Natural killer cell treated with Interleukin-12 subunit alpha and Interleukin-12 subunit beta and Interleukin-15 and Interleukin-18, amount 100 ng/mL, for 72 hours (primary cell): ENCODE data around the gene MAML1. TPM values are rescaled to one million over a fixed set of nuclear protein-coding genes. Genes with fewer than 3 reads are reported as not detected.
"Not testable (repeated sequence)": the region's sequence is repeated elsewhere in the genome, so short reads cannot be mapped to it uniquely, and the experiment has no call there.

Experiments
- ATAC-seq, 2 donors: fragments of 150-1000 bp; cut with Tn5 transposase in 1 of 2; sonication (Bioruptor Pico), chemical (Tn5 transposase) in 1 of 2; 2 replicates each; pipeline ENCODE4 v1.10.0; 2021
- DNase-seq: peaks from one replicate; pipeline ENCODE4 v3.0.0; 2022; ENCODE audit warnings: low spot score
- H3K27ac Mint-ChIP-seq, 2 donors: 1 replicate in 1 of 2; 2 replicates in 1 of 2; pipeline ENCODE4 v1.8.0; 2022; ENCODE audit warnings: mixed read lengths in 2 of 2, mild to moderate bottlenecking in 1 of 2, moderate library complexity in 1 of 2
- H3K27me3 Mint-ChIP-seq, 2 donors: 1 replicate in 1 of 2; 2 replicates in 1 of 2; pipeline ENCODE4 v1.8.0; 2022; ENCODE audit warnings: mixed read lengths in 2 of 2
- H3K36me3 Mint-ChIP-seq: one replicate; pipeline ENCODE4 v1.8.0; 2022; ENCODE audit warnings: mixed read lengths
- H3K4me1 Mint-ChIP-seq, 2 donors: 1 replicate in 1 of 2; 2 replicates in 1 of 2; pipeline ENCODE4 v1.8.0; 2022; ENCODE audit warnings: low read depth in 2 of 2, mixed read lengths in 2 of 2, mild to moderate bottlenecking in 1 of 2
- H3K4me3 Mint-ChIP-seq: one replicate; pipeline ENCODE4 v1.8.0; 2022; ENCODE audit warnings: mixed read lengths
- H3K9me3 Mint-ChIP-seq: 2 replicates; pipeline ENCODE4 v1.8.0; 2022; ENCODE audit warnings: mixed read lengths
- total RNA-seq, 2 donors: library from RNA; stranded (reverse); gene quantifications; one replicate each; pipeline ENCODE4 v1.2.3, GENCODE V29; 2022

The MAML1 gene, protein sequence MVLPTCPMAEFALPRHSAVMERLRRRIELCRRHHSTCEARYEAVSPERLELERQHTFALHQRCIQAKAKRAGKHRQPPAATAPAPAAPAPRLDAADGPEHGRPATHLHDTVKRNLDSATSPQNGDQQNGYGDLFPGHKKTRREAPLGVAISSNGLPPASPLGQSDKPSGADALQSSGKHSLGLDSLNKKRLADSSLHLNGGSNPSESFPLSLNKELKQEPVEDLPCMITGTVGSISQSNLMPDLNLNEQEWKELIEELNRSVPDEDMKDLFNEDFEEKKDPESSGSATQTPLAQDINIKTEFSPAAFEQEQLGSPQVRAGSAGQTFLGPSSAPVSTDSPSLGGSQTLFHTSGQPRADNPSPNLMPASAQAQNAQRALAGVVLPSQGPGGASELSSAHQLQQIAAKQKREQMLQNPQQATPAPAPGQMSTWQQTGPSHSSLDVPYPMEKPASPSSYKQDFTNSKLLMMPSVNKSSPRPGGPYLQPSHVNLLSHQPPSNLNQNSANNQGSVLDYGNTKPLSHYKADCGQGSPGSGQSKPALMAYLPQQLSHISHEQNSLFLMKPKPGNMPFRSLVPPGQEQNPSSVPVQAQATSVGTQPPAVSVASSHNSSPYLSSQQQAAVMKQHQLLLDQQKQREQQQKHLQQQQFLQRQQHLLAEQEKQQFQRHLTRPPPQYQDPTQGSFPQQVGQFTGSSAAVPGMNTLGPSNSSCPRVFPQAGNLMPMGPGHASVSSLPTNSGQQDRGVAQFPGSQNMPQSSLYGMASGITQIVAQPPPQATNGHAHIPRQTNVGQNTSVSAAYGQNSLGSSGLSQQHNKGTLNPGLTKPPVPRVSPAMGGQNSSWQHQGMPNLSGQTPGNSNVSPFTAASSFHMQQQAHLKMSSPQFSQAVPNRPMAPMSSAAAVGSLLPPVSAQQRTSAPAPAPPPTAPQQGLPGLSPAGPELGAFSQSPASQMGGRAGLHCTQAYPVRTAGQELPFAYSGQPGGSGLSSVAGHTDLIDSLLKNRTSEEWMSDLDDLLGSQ
- 10 to 100 TPM; 31.4 to 41.1 TPM for total RNA-seq

DNA sequence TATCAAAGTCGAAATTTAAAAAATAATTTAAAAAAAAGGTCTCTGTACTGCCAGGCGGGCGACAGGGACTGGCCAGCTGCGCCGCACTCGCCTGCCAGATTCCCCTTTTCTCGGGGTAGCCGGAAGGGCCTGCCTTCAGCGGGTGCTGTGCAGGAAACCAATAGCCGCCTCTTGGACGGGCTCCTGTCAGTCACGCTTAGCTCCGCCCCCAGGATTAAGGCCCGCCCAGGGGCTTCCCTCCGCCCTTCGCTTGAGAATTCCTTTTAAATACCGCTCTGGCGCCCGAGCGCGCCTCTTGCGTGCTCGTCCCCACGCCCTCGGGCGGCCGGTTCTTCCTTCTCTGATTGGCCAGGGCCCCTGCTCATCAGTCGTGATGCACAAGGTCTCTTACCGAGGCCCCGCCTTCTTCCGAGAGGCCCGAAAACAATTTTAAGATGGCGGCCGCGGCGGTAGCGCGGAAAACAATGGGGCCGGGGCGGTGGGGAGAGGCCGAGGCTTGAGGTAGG is at the start of gene MAML1:
Gene MAML1, plus strand, starts transcription at position 411 of the 506 bp plus-strand sequence. CDS start 291 bp downstream, outside the sequence.
- H3K9me3 Mint-ChIP-seq, result no peaks in the 10 kb centered on the region
- H3K4me1 Mint-ChIP-seq, result peaks cover 31 to 40% of the 10 kb centered on the region in 2 donors
- H3K4me3 Mint-ChIP-seq, result peak within 1 kb of the TSS; percentile 95
- peak; percentile 97 to 98 for ATAC-seq
- no peaks in the 10 kb centered on the region for H3K27me3 Mint-ChIP-seq
- H3K27ac Mint-ChIP-seq, result peak within 1 kb of the TSS; percentile 97 to 98
- DNase-seq, result peak; percentile 100
- H3K36me3 Mint-ChIP-seq, result peaks cover 26% of the 10 kb centered on the region

DNA sequence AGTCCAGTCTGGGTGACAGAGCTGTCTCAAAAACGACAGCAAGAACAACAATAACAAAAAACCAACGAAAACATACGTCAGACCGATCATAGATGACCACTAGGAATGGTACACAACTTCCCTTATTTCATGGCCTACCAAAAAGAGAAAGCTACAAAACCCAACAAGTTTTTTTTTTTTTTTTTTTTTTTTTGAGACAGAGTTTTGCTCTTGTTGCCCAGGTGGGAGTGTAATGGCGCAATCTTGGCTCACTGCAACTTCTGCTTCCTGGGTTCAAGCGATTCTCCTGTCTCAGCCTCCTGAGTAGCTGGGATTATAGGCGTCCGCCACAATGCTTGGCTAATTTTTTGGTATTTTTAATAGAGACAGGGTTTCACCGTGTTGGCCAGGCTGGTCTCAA is 43.4 kb upstream of the MAML1 start:
- not testable (repeated sequence) for DNase-seq, H3K27me3 Mint-ChIP-seq, H3K36me3 Mint-ChIP-seq, H3K4me1 Mint-ChIP-seq, H3K9me3 Mint-ChIP-seq, H3K27ac Mint-ChIP-seq, ATAC-seq, H3K4me3 Mint-ChIP-seq

DNA sequence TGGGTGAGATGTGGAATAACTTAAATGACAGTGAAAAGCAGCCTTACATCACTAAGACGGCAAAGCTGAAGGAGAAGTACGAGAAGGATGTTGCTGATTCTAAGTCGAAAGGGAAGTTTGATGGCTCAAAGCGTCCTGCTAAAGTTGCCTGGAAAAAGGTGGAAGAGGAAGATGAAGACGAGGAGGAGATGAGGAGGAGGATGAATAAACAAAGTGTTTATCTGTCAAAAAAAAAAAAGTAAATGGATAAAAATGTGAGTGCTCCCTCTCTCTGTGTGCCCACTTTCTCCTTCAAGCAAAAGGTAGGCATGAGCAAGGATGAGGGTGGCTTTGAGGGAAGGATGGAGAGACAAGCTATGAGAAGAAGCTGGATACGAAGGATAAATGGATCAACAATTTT is 38.1 kb upstream of the MAML1 start:
- Mint-ChIP-seq H3K36me3 (peaks cover 4% of the 10 kb centered on the region), H3K27ac (peak overlapping the region in 1 of 2 donors; percentile 3), H3K9me3 (no peaks in the 10 kb centered on the region), H3K4me1 (peaks cover 16 to 26% of the 10 kb centered on the region in 2 donors), H3K27me3 (no peaks in the 10 kb centered on the region), H3K4me3 (no peak overlapping the region)
- DNase-seq, result no peak
- no peak for ATAC-seq

DNA sequence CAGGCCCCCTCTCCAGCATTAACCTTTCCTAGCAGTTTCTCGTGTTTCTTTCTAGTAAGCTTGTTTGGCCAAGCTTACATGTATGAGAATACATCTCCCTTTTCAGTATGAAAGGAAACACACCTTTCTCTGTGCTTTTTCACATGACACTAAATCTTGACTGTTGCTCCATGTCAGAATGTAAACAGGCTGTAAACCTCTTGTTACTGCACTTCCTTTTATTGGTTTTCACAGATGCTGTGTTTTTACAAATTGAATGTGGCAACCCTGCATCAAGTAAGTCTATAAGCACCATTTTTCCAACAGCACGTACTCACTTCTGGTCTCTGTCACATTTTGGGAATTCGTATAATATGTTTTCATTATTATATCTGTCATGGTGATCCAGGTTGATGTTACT is 36.0 kb upstream of the MAML1 start:
- peaks cover 25 to 39% of the 10 kb centered on the region in 2 donors for H3K4me1 Mint-ChIP-seq
- H3K27ac Mint-ChIP-seq, result peak overlapping the region; percentile 98 to 99
- DNase-seq, result no peak
- H3K9me3 Mint-ChIP-seq, result no peaks in the 10 kb centered on the region
- H3K36me3 Mint-ChIP-seq, result peaks cover 12% of the 10 kb centered on the region
- no peaks in the 10 kb centered on the region for H3K27me3 Mint-ChIP-seq
- no peak for ATAC-seq
- peak overlapping the region; percentile 12 for H3K4me3 Mint-ChIP-seq

DNA sequence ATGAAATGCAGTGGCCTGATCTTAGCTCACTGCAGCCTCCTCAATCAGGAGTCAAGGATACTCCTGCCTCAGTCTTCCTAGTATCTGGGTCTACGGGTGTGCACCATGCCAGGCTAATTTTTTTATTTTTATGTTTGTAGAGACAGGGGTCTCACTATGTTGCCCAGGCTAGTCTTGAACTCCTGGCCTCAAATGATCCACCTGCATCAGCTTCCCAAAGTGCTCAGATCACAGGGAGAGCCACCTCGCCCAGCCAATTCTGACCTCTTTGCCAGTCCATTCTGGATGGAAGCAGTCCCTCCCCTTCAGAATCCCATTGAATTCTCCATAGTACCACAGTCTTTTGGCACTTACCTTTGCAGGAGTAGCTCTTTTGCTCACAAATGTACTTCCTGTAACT is 35.5 kb upstream of the MAML1 start:
- H3K9me3 Mint-ChIP-seq, result no peaks in the 10 kb centered on the region
- no peak for ATAC-seq

DNA sequence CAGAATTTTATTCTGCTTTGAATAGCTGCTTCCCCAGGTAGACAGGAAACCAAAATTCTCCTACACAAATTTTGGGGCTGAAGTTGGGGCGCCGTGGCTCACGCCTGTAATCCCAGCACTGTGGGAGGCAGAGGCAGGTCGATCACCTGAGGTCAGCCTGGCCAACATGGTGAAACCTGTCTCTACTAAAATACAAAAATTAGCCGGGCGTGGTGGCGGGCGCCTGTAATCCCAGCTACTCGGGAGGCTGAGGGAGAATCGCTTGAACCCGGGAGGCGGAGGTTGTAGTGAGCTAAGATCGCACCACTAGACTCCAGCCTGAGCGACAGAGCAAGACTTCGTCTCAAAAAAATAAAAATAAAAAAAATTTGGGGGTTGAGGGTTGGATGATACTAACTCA is 35.1 kb upstream of the MAML1 start:
- not testable (repeated sequence) for DNase-seq

More for the DNA sequence above, 35.5 kb upstream of the MAML1 start:
- peaks cover 12% of the 10 kb centered on the region for H3K36me3 Mint-ChIP-seq
- H3K4me3 Mint-ChIP-seq, result peak overlapping the region; percentile 97
- H3K4me1 Mint-ChIP-seq, result peaks cover 27 to 40% of the 10 kb centered on the region in 2 donors
- no peaks in the 10 kb centered on the region for H3K27me3 Mint-ChIP-seq
- no peak for DNase-seq
- H3K27ac Mint-ChIP-seq, result peak overlapping the region; percentile 98 to 99

DNA sequence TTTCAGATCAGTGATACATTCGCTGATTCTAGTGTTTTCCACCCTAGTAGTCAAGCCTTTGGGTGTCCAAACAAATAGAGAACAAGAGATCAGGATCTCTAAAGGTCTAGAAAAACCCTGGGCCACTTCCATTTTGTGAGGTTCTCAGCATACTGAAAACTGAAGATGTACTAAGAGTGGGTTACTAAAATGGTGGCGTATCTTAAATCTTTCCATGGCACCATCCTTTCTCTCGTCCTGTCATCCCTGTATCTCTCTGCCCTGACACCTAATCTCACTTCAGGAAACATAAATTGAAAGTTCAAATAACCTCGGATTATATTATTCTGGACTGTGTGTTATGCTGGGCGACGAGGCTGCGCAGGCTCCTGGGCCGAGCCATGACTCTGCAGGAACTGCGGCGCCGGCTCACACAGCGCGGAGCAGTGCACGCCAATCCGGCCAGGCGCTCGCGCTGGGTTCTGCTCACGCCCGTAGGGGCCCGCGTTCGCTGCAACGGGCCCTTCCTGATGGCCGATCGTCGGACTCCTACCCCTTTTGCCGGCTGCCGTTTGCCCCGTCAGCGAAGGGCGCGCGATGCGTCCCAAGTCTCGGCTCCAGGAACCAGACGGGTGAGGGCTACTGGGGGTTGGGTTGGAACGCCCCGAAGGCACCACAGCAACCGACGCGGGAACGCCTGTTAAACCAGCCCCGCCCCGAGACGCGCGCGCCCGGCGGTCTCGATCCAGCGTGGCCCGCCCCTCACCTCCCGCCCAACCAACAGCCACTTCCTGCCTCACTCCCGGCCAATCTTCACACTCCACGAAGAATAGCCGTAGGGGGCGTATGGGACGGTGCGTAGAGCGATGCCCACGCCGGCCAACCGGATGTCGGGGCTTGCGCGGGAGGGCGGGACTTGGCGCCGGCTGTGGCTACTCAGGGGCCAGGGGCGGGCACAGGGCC is 34.4 kb upstream of the MAML1 start:
- Mint-ChIP-seq H3K27ac (peak overlapping the region; percentile 98 to 99), H3K27me3 (no peaks in the 10 kb centered on the region), H3K36me3 (peaks cover 18% of the 10 kb centered on the region), H3K4me1 (peaks cover 34 to 48% of the 10 kb centered on the region in 2 donors), H3K9me3 (no peaks in the 10 kb centered on the region), H3K4me3 (peak overlapping the region; percentile 97)
- ATAC-seq (peak; percentile 95 to 96), DNase-seq (peak; percentile 100)

More for the DNA sequence above, 35.1 kb upstream of the MAML1 start:
- H3K9me3 Mint-ChIP-seq, ATAC-seq, H3K27me3 Mint-ChIP-seq: not testable (repeated sequence)
- peak overlapping the region; percentile 97 for H3K4me3 Mint-ChIP-seq
- H3K27ac Mint-ChIP-seq, result peak overlapping the region; percentile 98 to 99
- H3K36me3 Mint-ChIP-seq, result peaks cover 15% of the 10 kb centered on the region
- H3K4me1 Mint-ChIP-seq, result peaks cover 31 to 45% of the 10 kb centered on the region in 2 donors

DNA sequence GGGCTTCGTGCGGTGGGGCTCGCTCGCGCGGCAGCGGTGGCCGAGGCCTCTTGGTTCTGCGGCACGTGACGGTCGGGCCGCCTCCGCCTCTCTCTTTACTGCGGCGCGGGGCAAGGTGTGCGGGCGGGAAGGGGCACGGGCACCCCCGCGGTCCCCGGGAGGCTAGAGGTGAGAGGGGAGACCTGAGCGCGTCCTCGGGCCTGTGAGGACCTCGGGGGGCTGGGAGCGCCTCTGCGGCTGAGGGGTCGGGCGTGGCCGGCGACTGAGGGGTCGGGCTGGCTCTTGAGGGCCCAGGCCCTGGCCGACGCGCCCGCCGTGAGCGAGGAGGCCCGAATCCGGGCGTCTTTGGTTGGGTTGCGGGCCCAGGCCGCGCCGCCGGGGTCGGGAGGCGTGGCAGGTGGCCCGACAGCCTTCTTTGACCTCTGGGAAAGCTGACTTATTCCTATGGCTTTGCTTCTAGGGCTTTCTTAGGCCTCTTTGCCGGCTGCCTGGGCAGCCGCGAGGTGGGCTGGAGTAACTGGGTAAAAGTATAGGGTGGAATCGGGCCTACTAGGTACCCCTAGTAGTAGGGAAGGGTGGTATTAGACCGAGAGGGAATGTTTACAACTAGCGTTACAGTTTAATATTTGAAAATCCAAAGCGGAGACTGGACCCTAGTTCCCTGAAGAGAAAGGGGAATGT is 33.5 kb upstream of the MAML1 start, which contains the start of gene CANX:
Gene CANX, plus strand, starts transcription at position 33 of the 681 bp plus-strand sequence. CDS start 6,715 bp downstream, outside the sequence.
- DNase-seq (no peak), ATAC-seq (no peak)
- no peaks in the 10 kb centered on the region for H3K9me3 Mint-ChIP-seq
- H3K27ac Mint-ChIP-seq, result peak within 1 kb of the TSS; percentile 98 to 99
- peaks cover 26% of the 10 kb centered on the region for H3K36me3 Mint-ChIP-seq
- H3K4me3 Mint-ChIP-seq, result peak within 1 kb of the TSS; percentile 97
- H3K27me3 Mint-ChIP-seq, result no peaks in the 10 kb centered on the region
- peaks cover 41 to 56% of the 10 kb centered on the region in 2 donors for H3K4me1 Mint-ChIP-seq

DNA sequence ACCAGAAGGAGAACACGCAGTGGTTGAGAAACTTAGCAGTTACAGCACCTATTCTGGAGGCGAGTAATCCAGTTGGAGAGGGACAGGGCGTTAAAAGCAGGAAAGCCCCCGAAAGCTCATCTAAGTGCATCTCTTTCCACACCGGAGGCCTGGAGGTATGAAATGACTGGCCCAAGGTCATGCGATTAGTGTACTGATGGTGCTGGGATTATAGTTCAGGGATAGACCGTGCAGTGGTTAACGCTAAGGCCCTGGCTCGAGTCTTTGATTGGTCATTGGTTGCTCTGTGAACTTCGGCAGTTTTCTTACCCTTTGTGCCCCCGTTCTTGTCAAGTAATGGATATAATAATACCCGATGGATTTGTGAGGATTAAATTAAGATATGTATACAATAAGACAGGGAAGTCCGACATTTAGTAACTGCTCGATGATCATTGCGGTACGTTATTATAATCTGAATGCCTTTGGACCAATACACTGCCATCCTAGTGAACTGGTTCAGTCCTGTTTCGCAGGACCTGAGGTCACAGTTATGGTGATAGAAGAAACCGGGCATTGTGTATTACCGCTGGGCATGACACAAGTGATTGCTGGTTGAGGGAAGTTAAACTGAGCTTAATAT is 32.9 kb upstream of the MAML1 start:
- Mint-ChIP-seq H3K27ac (peak overlapping the region; percentile 98 to 99), H3K36me3 (peaks cover 26% of the 10 kb centered on the region), H3K9me3 (no peaks in the 10 kb centered on the region), H3K4me3 (peak overlapping the region; percentile 97), H3K4me1 (peaks cover 36 to 51% of the 10 kb centered on the region in 2 donors), H3K27me3 (no peaks in the 10 kb centered on the region)
- ATAC-seq (peak; percentile 25 to 41), DNase-seq (peak; percentile 66)

DNA sequence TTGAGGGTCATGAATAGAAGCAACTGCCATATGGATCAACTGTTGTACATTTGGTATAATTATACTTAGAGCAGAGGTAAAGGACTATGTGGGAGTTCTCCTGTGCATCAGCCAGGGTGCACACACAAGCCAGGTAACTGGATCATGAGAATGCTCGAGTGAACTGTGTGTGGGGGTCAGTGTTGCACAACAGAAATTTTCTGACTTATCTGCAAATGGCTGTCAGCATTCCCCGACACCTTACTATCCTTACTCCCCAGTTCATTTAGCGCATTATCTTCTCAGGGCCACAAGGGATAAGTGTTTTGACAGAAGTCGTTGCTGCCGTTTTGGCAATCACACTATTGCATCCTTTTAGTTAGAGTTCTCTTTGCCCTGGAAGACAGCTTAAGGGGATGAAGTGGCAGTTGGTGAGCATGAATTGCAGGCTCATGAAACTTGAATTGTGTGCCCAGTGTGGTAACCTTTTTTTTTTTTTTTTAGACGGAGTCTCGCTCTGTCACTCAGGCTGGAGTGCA is 32.2 kb upstream of the MAML1 start:
- H3K36me3 Mint-ChIP-seq, result peaks cover 29% of the 10 kb centered on the region
- peak overlapping the region; percentile 98 to 99 for H3K27ac Mint-ChIP-seq
- H3K4me3 Mint-ChIP-seq, result peak overlapping the region; percentile 97
- ATAC-seq (no peak), DNase-seq (no peak)
- H3K27me3 Mint-ChIP-seq, result no peaks in the 10 kb centered on the region
- H3K4me1 Mint-ChIP-seq, result peaks cover 40 to 54% of the 10 kb centered on the region in 2 donors
- no peaks in the 10 kb centered on the region for H3K9me3 Mint-ChIP-seq

DNA sequence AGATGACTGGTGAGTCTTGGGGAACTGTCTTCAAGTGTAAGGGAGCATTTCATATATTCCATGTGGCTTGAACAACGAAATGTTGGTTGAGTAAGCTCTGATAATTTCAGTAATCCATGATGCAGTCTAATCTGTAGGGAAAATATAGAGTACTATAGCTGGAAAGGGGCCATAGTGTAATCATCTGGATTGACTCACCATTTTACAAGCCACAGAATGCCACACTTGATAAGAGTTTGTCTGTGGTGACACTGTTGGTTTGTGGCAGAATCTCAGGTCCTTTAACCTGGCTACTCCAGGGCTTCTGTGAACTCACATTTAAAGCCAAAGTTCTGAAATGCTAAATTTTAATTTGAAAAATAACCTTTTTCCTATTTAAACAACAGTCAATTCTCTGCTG is 16.3 kb upstream of the MAML1 start:
- peaks cover 11% of the 10 kb centered on the region for H3K36me3 Mint-ChIP-seq
- DNase-seq (no peak), ATAC-seq (no peak)
- H3K4me1 Mint-ChIP-seq, result peaks cover 6 to 8% of the 10 kb centered on the region in 2 donors
- H3K27ac Mint-ChIP-seq, result no peak overlapping the region
- no peak overlapping the region for H3K4me3 Mint-ChIP-seq
- no peaks in the 10 kb centered on the region for H3K9me3 Mint-ChIP-seq
- H3K27me3 Mint-ChIP-seq, result no peaks in the 10 kb centered on the region
